GM23248 (cell line): ENCODE measurements around the gene CACNA1C. TPM values are rescaled to one million over a fixed set of nuclear protein-coding genes. Genes with fewer than 3 reads are reported as not detected.

Experiments
- DNase-seq: peaks from one replicate; pipeline ENCODE4 v3.0.0-alpha.2; 2015
- H2AFZ ChIP-seq: fragments of 200-600 bp; sonication (generic); 2 replicates; pipeline ENCODE4 v1.6.1; 2016; ENCODE audit warnings: antibody characterized with exemption
- H3F3A ChIP-seq: fragments of 200-600 bp; sonication (generic); 2 replicates; pipeline ENCODE4 v1.6.1; 2016; ENCODE audit warnings: mild to moderate bottlenecking, antibody characterized with exemption, mixed run types; ENCODE audit not compliant: insufficient read depth
- H3K27ac ChIP-seq: fragments of 200-600 bp; sonication (generic); 2 replicates; pipeline ENCODE4 v1.5.1; 2016; ENCODE audit warnings: mild to moderate bottlenecking
- H3K27me3 ChIP-seq: fragments of 200-600 bp; sonication (generic); replicated peaks from 2 replicates; pipeline ENCODE4 v1.6.1; 2016; ENCODE audit warnings: mild to moderate bottlenecking; ENCODE audit not compliant: insufficient read depth
- H3K36me3 ChIP-seq: fragments of 200-600 bp; sonication (generic); 2 replicates; pipeline ENCODE4 v1.6.1; 2016; ENCODE audit warnings: low read depth, mild to moderate bottlenecking
- H3K4me1 ChIP-seq: fragments of 200-600 bp; sonication (generic); 2 replicates; pipeline ENCODE4 v1.6.1; 2016; ENCODE audit warnings: mild to moderate bottlenecking; ENCODE audit not compliant: insufficient read depth
- H3K4me2 ChIP-seq: fragments of 200-600 bp; sonication (generic); one replicate; pipeline ENCODE4 v1.6.1; 2016; ENCODE audit warnings: mild to moderate bottlenecking; ENCODE audit not compliant: unreplicated experiment
- H3K4me3 ChIP-seq: fragments of 200-600 bp; sonication (generic); 2 replicates; pipeline ENCODE4 v1.5.1; 2016; ENCODE audit warnings: mild to moderate bottlenecking
- H3K79me2 ChIP-seq: fragments of 200-600 bp; sonication (generic); 2 replicates; pipeline ENCODE4 v1.6.1; 2016; ENCODE audit warnings: mild to moderate bottlenecking; ENCODE audit not compliant: insufficient read depth
- H3K9ac ChIP-seq: fragments of 200-600 bp; sonication (generic); 2 replicates; pipeline ENCODE4 v1.6.1; 2016; ENCODE audit warnings: mild to moderate bottlenecking
- H3K9me2 ChIP-seq: fragments of 200-600 bp; sonication (generic); 2 replicates; pipeline ENCODE4 v1.6.1; 2016; ENCODE audit warnings: mixed run types, mild to moderate bottlenecking, moderate library complexity; ENCODE audit not compliant: insufficient read depth
- H3K9me3 ChIP-seq: fragments of 200-600 bp; sonication (generic); one replicate; pipeline ENCODE4 v1.6.1; 2017; ENCODE audit warnings: low read depth
- H4K20me1 ChIP-seq: fragments of 200-600 bp; sonication (generic); 2 replicates; pipeline ENCODE4 v1.6.0; 2016; ENCODE audit not compliant: insufficient read depth
- EZH2 ChIP-seq: fragments of 200-600 bp; sonication (generic); IDR thresholded peaks from 2 replicates; pipeline ENCODE4 v1.6.1; 2018; ENCODE audit warnings: antibody characterized with exemption, mild to moderate bottlenecking; ENCODE audit not compliant: insufficient read depth, poor library complexity, severe bottlenecking
- EZH2phosphoT487 ChIP-seq: fragments of 200-600 bp; sonication (generic); IDR thresholded peaks from 2 replicates; pipeline ENCODE4 v1.6.1; 2018; ENCODE audit warnings: antibody characterized with exemption, moderate library complexity, mild to moderate bottlenecking, low read depth; ENCODE audit not compliant: insufficient read depth
- WGBS, 2 experiments: methylation state at CpG; one replicate each; pipeline ENCODE4 v1.1.6; 2015 to 2017; ENCODE audit warnings: low lambda C conversion rate in 2 of 2, low coverage in 1 of 2; ENCODE audit errors: missing lambda C conversion rate in 2 of 2; 5-methylcytosine and 5-hydroxymethylcytosine counted together
- in situ Hi-C: fragments of 300-500 bp; cut with MboI; formaldehyde crosslinking; loops from 2 replicates; pipeline ENCODE4 v1.15.0; 2020
- polyA plus RNA-seq: library from polyadenylated mRNA; unstranded; fragments of >200 nt; fragmentation: Nextera tagmentation; extraction: Ambion mirVana; gene quantifications from 2 replicates; pipeline ENCODE4 v1.2.1, GENCODE V29; 2016
- total RNA-seq: library from RNA; depleted of rRNA; stranded (reverse); fragments of >200 nt; shearing (Covaris generic); gene quantifications from 2 replicates; pipeline ENCODE4 v1.2.3, GENCODE V29; 2014

The CACNA1C gene
- total and polyA plus RNA-seq, 2 experiments from 2014 or later = 4.9 to 11.5 TPM

GRCh38 chr12:2575245-2575644, 522.5 kb downstream of the CACNA1C start:
- H2AFZ ChIP-seq = no peak overlapping the region
- no peaks in the 10 kb centered on the region for H3F3A ChIP-seq
- no peak overlapping the region for H3K4me2 ChIP-seq
- no peaks in the 10 kb centered on the region for H3K9me2 ChIP-seq
- no peaks in the 10 kb centered on the region for H4K20me1 ChIP-seq
- H3K36me3 ChIP-seq = no peaks in the 10 kb centered on the region
- no peak overlapping the region for H3K27ac ChIP-seq
- H3K9ac ChIP-seq = no peak overlapping the region
- no peaks in the 10 kb centered on the region for H3K79me2 ChIP-seq
- no peaks in the 10 kb centered on the region for H3K4me1 ChIP-seq
- WGBS, 2 experiments = 94 to 99% methylated on average over 5 of the region's 5 CpGs
- in situ Hi-C loops = loop anchor here (25.0 kb wide), 3 partner anchors 513 to 913 kb away; partner anchors contain the start of genes CACNA1C and LRTM2
- DNase-seq = no peak
- TF ChIP-seq EZH2phosphoT487 = no peak
- TF ChIP-seq EZH2 = no peak
- no peak overlapping the region for H3K4me3 ChIP-seq
- no peaks in the 10 kb centered on the region for H3K27me3 ChIP-seq
- no peaks in the 10 kb centered on the region for H3K9me3 ChIP-seq

- Histone ChIP-seq H3K36me3 (no peaks in the 10 kb centered on the region), H3K4me3 (no peak overlapping the region), H3K4me2 (no peak overlapping the region), H3K27me3 (no peaks in the 10 kb centered on the region), H3K9me3 (no peaks in the 10 kb centered on the region), H3K4me1 (no peaks in the 10 kb centered on the region), H2AFZ (no peak overlapping the region), H3F3A (peaks cover 3% of the 10 kb centered on the region; the same call in 1 of the 2 replicates), H3K9ac (no peak overlapping the region), H3K79me2 (no peaks in the 10 kb centered on the region), H3K27ac (no peak overlapping the region), H4K20me1 (no peaks in the 10 kb centered on the region), H3K9me2 (no peaks in the 10 kb centered on the region)
- in situ Hi-C loops = loop anchor here (25.0 kb wide), 3 partner anchors 516 to 916 kb away; partner anchors contain the start of genes CACNA1C and LRTM2
- DNase-seq = no peak
- no peak for TF ChIP-seq EZH2phosphoT487
- TF ChIP-seq EZH2 = no peak
- WGBS, 2 experiments = 91 to 96% methylated on average over 9 of the region's 9 CpGs
These were observed 525.4 kb downstream of the CACNA1C start for GRCh38 chr12:2578211-2578610.

- H3K27ac ChIP-seq = no peak overlapping the region
- in situ Hi-C loops = loop anchor here (25.0 kb wide), 3 partner anchors 516 to 916 kb away; partner anchors contain the start of genes CACNA1C and LRTM2
- WGBS, 2 experiments = 81 to 89% methylated on average over 6 of the region's 6 CpGs
These were observed 526.0 kb downstream of the CACNA1C start for GRCh38 chr12:2578772-2579171.

GRCh38 chr12:2580821-2581220, 528.0 kb downstream of the CACNA1C start:
- H3K27ac ChIP-seq = no peak overlapping the region
- in situ Hi-C loops = loop anchor here (25.0 kb wide), 3 partner anchors 519 to 919 kb away; partner anchors contain the start of genes CACNA1C and LRTM2

More at GRCh38 chr12:2578772-2579171, 526.0 kb downstream of the CACNA1C start:
- TF ChIP-seq EZH2phosphoT487 = no peak
- TF ChIP-seq EZH2 = no peak
- no peaks in the 10 kb centered on the region for H3K4me1 ChIP-seq
- H3K4me3 ChIP-seq = no peak overlapping the region
- H3F3A ChIP-seq = peaks cover 3% of the 10 kb centered on the region; the same call in 1 of the 2 replicates
- H3K9ac ChIP-seq = no peak overlapping the region
- H3K27me3 ChIP-seq = no peaks in the 10 kb centered on the region
- H2AFZ ChIP-seq = no peak overlapping the region
- no peaks in the 10 kb centered on the region for H3K9me3 ChIP-seq
- H3K4me2 ChIP-seq = no peak overlapping the region
- DNase-seq = no peak
- H3K79me2 ChIP-seq = no peaks in the 10 kb centered on the region
- no peaks in the 10 kb centered on the region for H4K20me1 ChIP-seq
- no peaks in the 10 kb centered on the region for H3K36me3 ChIP-seq
- H3K9me2 ChIP-seq = no peaks in the 10 kb centered on the region

More at GRCh38 chr12:2580821-2581220, 528.0 kb downstream of the CACNA1C start:
- Histone ChIP-seq H3K9me3 (no peaks in the 10 kb centered on the region), H3K4me3 (no peak overlapping the region), H3K4me1 (no peaks in the 10 kb centered on the region), H2AFZ (no peak overlapping the region), H3K4me2 (no peak overlapping the region), H4K20me1 (no peaks in the 10 kb centered on the region), H3K9me2 (no peaks in the 10 kb centered on the region), H3K79me2 (no peaks in the 10 kb centered on the region), H3K9ac (no peak overlapping the region), H3K27me3 (no peaks in the 10 kb centered on the region), H3F3A (peaks cover 3% of the 10 kb centered on the region; the same call in 1 of the 2 replicates), H3K36me3 (0 out of 2 replicates have a peak, but pooled peaks cover 2% of the 10 kb centered on the region)
- no peak for TF ChIP-seq EZH2
- no peak for TF ChIP-seq EZH2phosphoT487
- 48 to 56% methylated on average over 3 of the region's 3 CpGs for WGBS, 2 experiments
- peak; percentile 18 for DNase-seq
